ENCODE data around the gene PHRF1.
A peak's percentile ranks its signal among the peaks of the same experiment; 100 is the strongest.

The PHRF1 gene

DNA sequence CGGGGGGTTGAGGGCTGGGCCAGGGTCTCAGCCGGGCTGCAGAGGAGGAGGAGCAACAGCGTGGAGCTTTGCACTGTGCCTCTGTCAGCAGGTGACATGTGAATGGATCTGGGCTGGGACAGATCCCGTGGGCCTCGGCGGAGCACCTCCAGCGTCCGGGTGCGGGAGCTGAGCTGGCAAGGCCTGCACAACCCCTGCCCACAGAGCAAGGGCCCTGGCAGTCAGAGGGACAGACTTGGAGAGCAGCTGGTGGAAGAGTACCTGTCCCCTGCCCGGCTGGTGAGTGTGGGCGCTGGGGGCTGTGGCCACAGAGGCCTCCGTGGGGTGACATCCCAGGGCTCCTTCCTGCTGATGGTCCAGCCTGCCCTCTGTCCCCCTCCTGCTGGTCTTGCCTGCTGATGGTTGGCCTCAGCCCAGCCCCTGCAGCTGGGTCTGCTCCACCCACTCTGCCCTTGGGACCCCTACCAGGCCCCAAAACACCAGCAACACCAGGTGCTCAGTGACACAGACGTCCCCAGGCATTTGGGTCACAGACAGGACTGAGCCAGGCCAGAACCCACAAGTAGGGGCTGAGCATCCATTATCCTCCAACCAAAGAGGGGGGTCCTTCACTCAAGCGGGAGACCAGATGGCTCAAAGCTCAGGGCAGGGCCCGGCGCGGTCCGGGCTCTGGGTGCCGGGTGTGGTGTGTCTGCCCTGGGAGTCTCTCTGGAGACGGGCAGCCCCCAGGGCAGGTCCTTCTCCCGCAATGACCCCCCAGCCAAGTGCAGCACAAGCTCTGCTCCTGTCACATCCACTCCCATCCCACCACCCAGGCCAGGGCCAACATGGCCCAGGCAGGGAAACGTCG is 35.5 kb upstream of the PHRF1 start:
- DNase-seq (ENCODE audit: low read depth), result no peak

DNA sequence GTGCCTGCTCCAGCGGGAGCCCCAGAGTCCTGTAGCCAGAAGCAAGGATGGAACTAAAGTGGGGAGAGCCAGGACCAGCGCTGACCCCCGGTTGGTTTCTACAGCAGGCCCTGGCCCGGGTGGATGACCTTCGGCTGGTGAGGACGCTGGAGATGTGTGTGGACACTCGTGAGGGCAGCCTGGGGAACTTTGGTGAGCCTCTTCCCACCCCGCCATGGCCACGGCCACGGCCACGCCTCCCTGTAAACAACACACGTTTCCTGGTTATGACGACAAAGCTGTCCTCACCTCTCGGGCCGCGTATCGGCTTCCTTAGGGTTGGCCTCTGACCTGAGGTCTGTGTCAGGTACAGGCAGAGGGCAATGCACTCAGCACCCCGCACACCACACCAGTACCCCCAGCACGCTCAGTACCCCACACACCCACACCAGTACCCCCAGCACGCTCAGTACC is 34.8 kb upstream of the PHRF1 start:
- TF ChIP-seq, protein P1, sequence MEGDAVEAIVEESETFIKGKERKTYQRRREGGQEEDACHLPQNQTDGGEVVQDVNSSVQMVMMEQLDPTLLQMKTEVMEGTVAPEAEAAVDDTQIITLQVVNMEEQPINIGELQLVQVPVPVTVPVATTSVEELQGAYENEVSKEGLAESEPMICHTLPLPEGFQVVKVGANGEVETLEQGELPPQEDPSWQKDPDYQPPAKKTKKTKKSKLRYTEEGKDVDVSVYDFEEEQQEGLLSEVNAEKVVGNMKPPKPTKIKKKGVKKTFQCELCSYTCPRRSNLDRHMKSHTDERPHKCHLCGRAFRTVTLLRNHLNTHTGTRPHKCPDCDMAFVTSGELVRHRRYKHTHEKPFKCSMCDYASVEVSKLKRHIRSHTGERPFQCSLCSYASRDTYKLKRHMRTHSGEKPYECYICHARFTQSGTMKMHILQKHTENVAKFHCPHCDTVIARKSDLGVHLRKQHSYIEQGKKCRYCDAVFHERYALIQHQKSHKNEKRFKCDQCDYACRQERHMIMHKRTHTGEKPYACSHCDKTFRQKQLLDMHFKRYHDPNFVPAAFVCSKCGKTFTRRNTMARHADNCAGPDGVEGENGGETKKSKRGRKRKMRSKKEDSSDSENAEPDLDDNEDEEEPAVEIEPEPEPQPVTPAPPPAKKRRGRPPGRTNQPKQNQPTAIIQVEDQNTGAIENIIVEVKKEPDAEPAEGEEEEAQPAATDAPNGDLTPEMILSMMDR (IDR thresholded peaks at IDR 0.05; ENCODE audit: insufficient read depth, low read depth, low read length, missing control alignments), result no peak
- no peak overlapping the region for H3K4me3 ChIP-seq (ENCODE audit: low read length)
- no peak for DNase-seq (ENCODE audit: low read depth)

More for the DNA sequence above, 35.5 kb upstream of the PHRF1 start:
- TF ChIP-seq, protein P1 (IDR thresholded peaks at IDR 0.05; ENCODE audit: insufficient read depth, low read depth, low read length, missing control alignments), result no peak
- H3K4me3 ChIP-seq (ENCODE audit: low read length), result no peak overlapping the region

DNA sequence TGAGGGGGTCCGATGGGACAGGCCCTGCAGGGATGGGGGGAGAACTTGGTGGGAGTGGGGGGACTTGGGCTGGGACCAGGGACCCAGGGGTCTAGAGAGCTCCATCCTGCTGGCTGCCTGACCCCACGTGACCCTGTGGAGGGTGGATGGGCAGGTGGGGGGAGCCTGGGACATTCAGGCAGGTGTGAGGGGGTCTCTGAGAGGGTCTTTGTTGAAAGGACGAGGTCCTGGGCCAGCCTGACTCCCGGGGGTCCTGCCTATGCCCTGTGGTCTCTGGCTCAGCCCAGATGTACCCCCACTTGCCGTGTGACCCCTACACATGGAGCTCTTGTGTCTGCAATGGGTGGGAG is 31.5 kb upstream of the PHRF1 start:
- H3K4me3 ChIP-seq (ENCODE audit: low read length), result no peak overlapping the region
- DNase-seq (ENCODE audit: low read depth), result no peak
- TF ChIP-seq, protein P1 (IDR thresholded peaks at IDR 0.05; ENCODE audit: insufficient read depth, low read depth, low read length, missing control alignments), result no peak

DNA sequence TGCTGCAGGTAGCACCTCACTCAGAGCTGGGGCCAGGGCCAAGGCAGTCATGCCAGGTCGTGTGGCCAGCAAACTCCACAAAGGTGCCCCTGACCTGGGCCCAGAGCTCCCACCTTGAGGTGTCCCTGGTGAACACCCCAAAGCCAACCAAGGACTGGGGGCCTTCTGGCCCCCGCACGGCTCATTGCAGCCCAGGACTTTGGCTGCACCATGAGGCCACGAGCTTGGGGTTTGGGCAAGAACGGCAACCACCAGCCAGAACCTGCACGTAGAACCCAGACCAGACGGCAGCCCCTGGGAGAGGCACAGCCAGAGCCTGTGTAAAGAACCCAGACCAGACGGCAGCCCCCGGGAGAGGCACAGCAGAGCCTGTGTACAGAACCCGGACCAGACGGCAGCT is 31.1 kb upstream of the PHRF1 start:
- TF ChIP-seq, protein P1 (IDR thresholded peaks at IDR 0.05; ENCODE audit: insufficient read depth, low read depth, low read length, missing control alignments), result no peak
- DNase-seq (ENCODE audit: low read depth), result no peak
- H3K4me3 ChIP-seq (ENCODE audit: low read length), result no peak overlapping the region

DNA sequence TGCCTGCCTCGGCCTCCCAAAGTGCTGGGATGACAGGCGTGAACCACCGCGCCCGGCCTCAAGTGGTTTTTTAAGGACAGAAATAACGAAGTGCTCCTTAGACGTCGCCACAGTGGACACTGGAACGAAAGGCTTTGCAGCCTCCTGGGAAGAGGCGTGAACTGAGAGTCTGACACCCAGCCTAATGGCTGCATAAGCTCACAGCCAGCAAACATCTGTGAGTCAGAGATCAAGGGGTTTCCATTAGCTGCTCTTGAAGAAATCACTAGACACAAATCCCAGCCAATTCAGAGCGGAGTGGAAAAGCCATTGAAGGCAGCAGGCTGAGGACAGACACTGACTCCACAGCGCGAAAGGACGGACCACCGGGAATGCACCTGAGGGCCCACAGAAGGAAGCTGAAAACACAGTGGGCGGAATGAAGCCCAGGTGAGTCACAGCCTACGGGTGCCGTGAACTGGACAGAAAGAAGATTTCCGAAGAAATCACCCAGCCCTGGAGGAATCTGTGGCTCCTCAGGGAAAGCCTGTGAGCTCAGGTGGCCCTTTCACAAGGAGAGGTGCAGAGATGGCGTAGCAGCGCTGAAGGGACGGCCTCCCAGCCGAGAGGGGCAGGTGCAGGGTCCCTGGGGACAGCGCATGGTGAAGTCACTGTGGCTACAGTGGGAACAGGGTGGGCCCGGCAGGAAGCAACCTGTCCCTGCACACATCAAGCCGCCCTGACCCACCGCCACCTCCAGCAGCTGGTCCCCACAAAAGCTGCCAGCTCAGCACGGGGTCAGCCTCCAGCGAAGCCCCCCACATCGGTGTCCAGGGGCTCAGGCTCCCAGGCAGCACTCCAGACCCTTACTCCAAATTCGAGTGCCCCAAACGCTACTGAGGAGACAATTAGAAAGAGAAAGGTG is 27.3 kb upstream of the PHRF1 start:
- TF ChIP-seq, protein P1 (IDR thresholded peaks at IDR 0.05; ENCODE audit: insufficient read depth, low read depth, low read length, missing control alignments), result no peak
- DNase-seq (ENCODE audit: low read depth), result peak; percentile 41
- H3K4me3 ChIP-seq (ENCODE audit: low read length), result no peak overlapping the region

DNA sequence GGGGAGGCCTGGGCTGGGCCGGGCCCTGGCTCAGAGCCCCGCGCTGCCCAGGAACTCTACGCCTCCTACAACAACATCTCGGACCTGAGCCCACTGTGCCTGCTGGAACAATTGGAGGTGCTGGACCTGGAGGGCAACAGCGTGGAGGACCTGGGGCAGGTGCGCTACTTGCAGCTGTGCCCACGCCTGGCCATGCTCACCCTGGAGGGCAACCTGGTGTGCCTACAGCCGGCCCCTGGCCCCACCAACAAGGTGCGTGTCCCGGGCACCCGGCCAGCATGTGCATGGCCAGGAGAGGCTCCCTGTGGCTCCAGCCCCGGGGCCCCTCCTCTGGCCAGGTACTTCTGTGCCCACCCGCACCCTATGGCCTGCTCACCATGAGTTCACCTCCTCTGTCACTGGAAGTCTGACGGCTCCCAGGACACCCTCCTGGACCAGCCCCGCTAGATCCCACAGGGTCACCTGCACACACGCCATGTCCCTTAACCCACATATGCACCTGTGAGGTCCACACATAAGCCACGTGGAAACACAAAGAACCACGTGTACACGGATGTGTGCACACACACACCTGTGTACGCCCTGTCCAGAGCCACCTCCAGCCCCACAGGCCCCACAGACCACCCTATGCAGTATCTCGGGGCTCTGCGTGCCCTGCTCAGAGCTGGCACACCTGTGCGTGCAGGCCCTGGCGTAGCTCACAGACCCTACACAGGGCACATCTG is 26.1 kb upstream of the PHRF1 start:
- no peak for DNase-seq (ENCODE audit: low read depth)
- TF ChIP-seq, protein P1 (IDR thresholded peaks at IDR 0.05; ENCODE audit: insufficient read depth, low read depth, low read length, missing control alignments), result no peak
- H3K4me3 ChIP-seq (ENCODE audit: low read length), result no peak overlapping the region

Measured in epithelial cell of esophagus (primary cell).